Muscle layer of colon (tissue), 2 donors: ENCODE measurements around the gene NDUFB8.
"Not testable (repeated sequence)": the region's sequence is repeated elsewhere in the genome, so short reads cannot be mapped to it uniquely, and the experiment has no call there.

Experiments
- H3K27ac ChIP-seq: one replicate; pipeline ENCODE4 v1.7.0; 2013; ENCODE audit warnings: low read depth, mild to moderate bottlenecking, low read length, moderate library complexity
- H3K27me3 ChIP-seq, 2 donors: one replicate each; pipeline ENCODE4 v1.7.0; 2013; ENCODE audit warnings: low read length in 2 of 2, mild to moderate bottlenecking in 2 of 2; ENCODE audit not compliant: insufficient read depth in 2 of 2, control insufficient read depth in 1 of 2
- H3K36me3 ChIP-seq: one replicate; pipeline ENCODE4 v1.7.0; 2013; ENCODE audit warnings: mild to moderate bottlenecking, low read length; ENCODE audit not compliant: insufficient read depth
- H3K4me1 ChIP-seq: one replicate; pipeline ENCODE4 v1.7.0; 2013; ENCODE audit warnings: mild to moderate bottlenecking, low read length; ENCODE audit not compliant: insufficient read depth
- H3K4me3 ChIP-seq, 2 donors: one replicate each; pipeline ENCODE4 v1.7.0; 2013; ENCODE audit warnings: low read length in 2 of 2, low read depth in 1 of 2, mild to moderate bottlenecking in 1 of 2, moderate library complexity in 1 of 2
- H3K9ac ChIP-seq: one replicate; pipeline ENCODE4 v1.7.0; 2013; ENCODE audit warnings: low read length
- H3K9me3 ChIP-seq: one replicate; pipeline ENCODE4 v1.7.0; 2013; ENCODE audit warnings: mild to moderate bottlenecking, low read length
- donor health status: abdominal sarcoma.
- donor health status: Adenocarcinoma of cecum.

NDUFB8 gene

GRCh38 chr10:100529475-100530298 is at the start of gene NDUFB8:
Gene NDUFB8 (minus strand): TSS chr10:100529871. CDS start chr10:100529851, 20 bp downstream.
- Histone ChIP-seq H3K27me3 (no peaks in the 10 kb centered on the region), H3K9ac (peak within 1 kb of the TSS; percentile 95), H3K36me3 (peaks cover 23% of the 10 kb centered on the region), H3K4me1 (peaks cover 20% of the 10 kb centered on the region), H3K27ac (peak within 1 kb of the TSS; percentile 75), H3K9me3 (no peaks in the 10 kb centered on the region), H3K4me3 (peak within 1 kb of the TSS; percentile 84 to 100)

- peaks cover 0 to 10% of the 10 kb centered on the region in 2 donors for H3K27me3 ChIP-seq
These were observed 46.6 kb upstream of the NDUFB8 start for GRCh38 chr10:100576282-100576635.

GRCh38 chr10:100575585-100576281 is 46.1 kb upstream of the NDUFB8 start:
- H3K4me3 ChIP-seq = no peak overlapping the region
- no peaks in the 10 kb centered on the region for H3K4me1 ChIP-seq
- H3K9ac ChIP-seq = no peak overlapping the region
- no peaks in the 10 kb centered on the region for H3K36me3 ChIP-seq
- no peaks in the 10 kb centered on the region for H3K9me3 ChIP-seq
- H3K27me3 ChIP-seq = peaks cover 4 to 13% of the 10 kb centered on the region in 2 donors
- H3K27ac ChIP-seq = no peak overlapping the region

More at GRCh38 chr10:100576282-100576635, 46.6 kb upstream of the NDUFB8 start:
- Histone ChIP-seq H3K4me3 (no peak overlapping the region), H3K4me1 (no peaks in the 10 kb centered on the region), H3K9ac (no peak overlapping the region), H3K27ac (no peak overlapping the region), H3K9me3 (no peaks in the 10 kb centered on the region), H3K36me3 (no peaks in the 10 kb centered on the region)

DNA sequence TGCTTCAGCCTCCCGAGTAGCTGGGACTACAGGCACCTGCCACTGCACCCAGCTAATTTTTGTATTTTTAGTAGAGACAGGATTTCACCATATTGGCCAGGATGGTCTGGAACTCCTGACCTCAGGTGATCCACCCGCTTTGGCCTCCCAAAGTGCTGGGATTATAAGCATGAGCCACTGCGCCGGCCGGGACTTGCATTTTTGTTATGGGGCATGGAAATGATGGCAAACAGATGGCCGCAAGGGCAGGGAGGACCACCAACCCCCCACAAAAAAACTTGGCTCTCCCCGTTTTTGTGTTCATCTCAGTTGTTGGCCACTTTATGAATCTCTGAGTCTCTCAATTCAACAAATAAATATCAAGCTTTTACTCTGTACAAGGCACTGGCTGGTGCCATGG is 45.5 kb upstream of the NDUFB8 start:
- H3K36me3 ChIP-seq, H3K27ac ChIP-seq, H3K4me1 ChIP-seq, H3K4me3 ChIP-seq, H3K9me3 ChIP-seq, H3K9ac ChIP-seq: not testable (repeated sequence)
- H3K27me3 ChIP-seq = peaks cover 9 to 18% of the 10 kb centered on the region in 2 donors

DNA sequence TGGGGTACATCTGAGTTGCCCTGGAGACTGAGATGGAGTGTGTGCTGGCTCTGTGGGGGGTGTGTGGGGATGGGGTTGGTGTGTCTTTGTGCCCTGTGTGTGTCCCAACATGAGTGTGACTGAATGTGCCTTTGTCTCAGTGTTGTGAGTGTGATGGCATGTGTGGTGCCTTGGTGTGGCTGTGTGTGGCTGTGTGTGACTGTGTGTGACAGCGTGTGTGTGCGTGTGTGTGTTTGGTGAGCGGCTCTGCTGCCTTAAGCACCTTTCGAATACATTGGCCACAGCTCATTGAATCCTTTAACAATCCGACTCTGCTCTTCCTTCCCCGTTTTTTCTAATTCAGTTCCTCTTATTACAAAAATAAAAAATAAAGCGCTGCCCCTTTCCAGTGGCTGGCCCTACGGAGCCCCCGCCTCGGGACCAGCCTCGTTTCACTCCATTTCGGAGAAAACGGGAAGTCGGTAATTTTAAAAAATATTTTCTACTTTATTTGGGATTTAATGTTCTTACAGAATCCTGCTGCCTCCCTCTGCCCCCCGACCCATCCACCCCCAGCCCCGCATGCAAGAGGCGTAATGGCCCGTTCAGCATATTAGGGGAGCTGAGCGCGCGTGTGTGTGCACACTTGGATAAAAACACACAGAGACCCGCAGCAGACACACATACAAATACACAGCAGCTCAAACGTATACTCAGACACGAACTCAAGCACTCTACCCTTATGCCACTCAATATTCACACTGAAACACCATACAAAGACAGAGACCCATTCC is 41.6 kb upstream of the NDUFB8 start:
- no peaks in the 10 kb centered on the region for H3K4me1 ChIP-seq
- H3K36me3 ChIP-seq = no peaks in the 10 kb centered on the region
- H3K4me3 ChIP-seq = no peak overlapping the region
- no peak overlapping the region for H3K27ac ChIP-seq
- H3K9me3 ChIP-seq = no peaks in the 10 kb centered on the region
- no peak overlapping the region for H3K9ac ChIP-seq
- H3K27me3 ChIP-seq = peaks cover 34 to 47% of the 10 kb centered on the region in 2 donors

DNA sequence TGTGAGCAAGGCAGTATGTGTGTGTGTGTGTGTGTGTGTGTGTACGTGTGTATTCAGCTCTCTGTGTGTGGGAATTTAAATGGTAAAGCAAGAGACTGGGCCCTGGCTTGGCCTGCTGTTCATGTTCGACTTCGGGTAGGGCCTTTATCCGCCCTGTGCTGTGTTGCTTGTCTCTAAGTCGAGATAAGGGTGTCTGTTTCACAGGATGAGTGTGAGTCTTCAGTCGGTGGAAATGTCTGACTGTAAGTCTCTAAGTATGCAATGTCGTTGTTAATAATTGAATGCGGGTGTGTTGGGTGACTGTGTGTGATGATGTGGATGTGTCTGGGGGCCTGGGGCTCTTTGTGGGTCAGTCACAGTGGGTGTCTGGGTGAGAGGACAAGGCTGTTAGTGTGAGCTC is 40.8 kb upstream of the NDUFB8 start:
- no peaks in the 10 kb centered on the region for H3K9me3 ChIP-seq
- H3K4me1 ChIP-seq = no peaks in the 10 kb centered on the region
- H3K27ac ChIP-seq = no peak overlapping the region
- no peaks in the 10 kb centered on the region for H3K36me3 ChIP-seq
- H3K27me3 ChIP-seq = peaks cover 36 to 48% of the 10 kb centered on the region in 2 donors
- no peak overlapping the region for H3K9ac ChIP-seq
- no peak overlapping the region for H3K4me3 ChIP-seq

DNA sequence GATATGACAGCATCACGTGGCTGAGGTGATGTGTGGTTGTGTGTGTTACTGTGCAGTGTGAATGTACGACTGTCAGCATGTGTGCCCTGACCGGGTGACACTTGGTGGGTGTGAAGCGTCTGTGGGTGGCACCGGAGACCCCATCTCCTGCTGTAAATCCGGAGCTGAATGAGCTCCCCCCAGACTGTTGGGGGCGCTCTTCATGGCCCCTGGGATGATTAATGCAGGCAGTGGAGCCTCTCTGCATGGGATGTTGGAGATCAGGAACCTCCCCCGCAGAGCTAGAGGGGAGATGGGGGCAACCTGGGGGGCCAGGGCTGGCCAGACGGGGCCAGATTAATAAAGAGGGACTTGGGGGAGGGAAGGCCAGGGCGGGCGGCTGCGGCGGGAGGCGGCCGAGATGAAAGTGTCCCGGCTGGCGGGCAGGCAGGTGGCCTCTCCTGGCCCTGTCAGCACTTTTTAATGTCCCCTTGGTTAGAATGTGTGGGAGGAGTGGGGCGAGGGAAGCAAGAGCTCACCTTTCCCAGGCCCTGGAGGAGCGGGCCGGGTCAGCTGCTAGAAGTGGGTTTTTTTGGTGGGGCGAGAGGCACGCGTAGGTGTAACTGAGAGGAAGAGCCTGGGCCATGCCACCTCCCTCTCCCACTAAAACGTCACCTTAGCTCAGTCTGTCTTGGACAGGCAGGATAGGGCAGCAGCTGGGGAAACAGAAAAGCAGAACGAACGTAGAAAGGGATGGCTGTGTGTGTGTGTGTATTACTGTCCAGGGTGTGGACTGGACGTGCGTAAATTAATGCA is 40.2 kb upstream of the NDUFB8 start:
- Histone ChIP-seq H3K9me3 (no peaks in the 10 kb centered on the region), H3K27me3 (peaks cover 42 to 54% of the 10 kb centered on the region in 2 donors), H3K4me1 (no peaks in the 10 kb centered on the region), H3K36me3 (no peaks in the 10 kb centered on the region), H3K9ac (no peak overlapping the region), H3K27ac (no peak overlapping the region), H3K4me3 (no peak overlapping the region)

DNA sequence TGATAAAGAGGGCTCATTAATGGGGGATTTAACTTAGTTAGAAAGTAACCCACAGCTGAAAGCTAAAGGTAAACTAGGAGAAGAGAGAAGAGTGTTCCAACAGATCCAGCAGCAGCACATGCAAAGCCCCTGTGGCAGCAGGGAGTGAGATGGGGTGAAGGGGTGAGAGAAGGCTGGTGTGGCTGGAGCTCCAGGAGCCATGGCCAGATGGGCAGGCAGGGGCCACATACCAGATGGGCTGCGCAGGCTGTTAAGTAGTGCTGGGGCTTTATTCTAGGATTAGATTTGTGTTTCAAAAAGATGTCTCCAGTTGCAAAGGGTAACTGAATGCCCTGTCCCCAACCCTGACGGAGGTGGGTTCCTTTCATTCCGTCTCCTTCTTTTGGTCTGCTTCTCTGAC is 39.2 kb upstream of the NDUFB8 start:
- Histone ChIP-seq H3K27me3 (peaks cover 49 to 64% of the 10 kb centered on the region in 2 donors), H3K4me3 (no peak overlapping the region), H3K4me1 (no peaks in the 10 kb centered on the region), H3K27ac (no peak overlapping the region), H3K9ac (no peak overlapping the region), H3K36me3 (no peaks in the 10 kb centered on the region), H3K9me3 (no peaks in the 10 kb centered on the region)

- Histone ChIP-seq H3K27ac (no peak overlapping the region), H3K9ac (no peak overlapping the region), H3K9me3 (no peaks in the 10 kb centered on the region), H3K27me3 (peaks cover 59 to 66% of the 10 kb centered on the region in 2 donors), H3K4me3 (no peak overlapping the region), H3K4me1 (no peaks in the 10 kb centered on the region), H3K36me3 (no peaks in the 10 kb centered on the region)
These were observed 38.2 kb upstream of the NDUFB8 start for GRCh38 chr10:100567826-100568225.

DNA sequence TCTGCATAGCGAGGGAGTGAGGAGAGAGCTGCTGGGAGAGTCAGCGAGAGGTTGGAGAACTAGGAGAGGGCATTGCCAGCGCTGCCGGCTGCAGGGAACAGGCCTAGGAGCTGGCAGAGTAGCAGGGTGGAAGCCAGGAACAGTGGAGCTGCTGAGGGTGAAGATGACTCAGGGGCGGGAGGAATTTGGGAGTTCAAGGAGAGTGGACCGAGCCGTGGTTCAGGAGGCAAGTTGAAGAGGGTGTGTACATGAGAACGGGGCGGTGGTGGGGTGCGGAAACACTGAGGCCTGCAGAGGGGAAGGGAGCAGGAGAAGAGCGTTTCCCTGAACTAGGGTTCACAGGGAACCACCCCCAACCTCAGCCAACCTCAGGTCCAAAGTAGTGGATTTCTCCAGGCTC is 37.6 kb upstream of the NDUFB8 start:
- Histone ChIP-seq H3K4me1 (no peaks in the 10 kb centered on the region), H3K36me3 (no peaks in the 10 kb centered on the region), H3K27me3 (peaks cover 64 to 72% of the 10 kb centered on the region in 2 donors), H3K9me3 (no peaks in the 10 kb centered on the region), H3K27ac (no peak overlapping the region), H3K9ac (no peak overlapping the region), H3K4me3 (no peak overlapping the region)

DNA sequence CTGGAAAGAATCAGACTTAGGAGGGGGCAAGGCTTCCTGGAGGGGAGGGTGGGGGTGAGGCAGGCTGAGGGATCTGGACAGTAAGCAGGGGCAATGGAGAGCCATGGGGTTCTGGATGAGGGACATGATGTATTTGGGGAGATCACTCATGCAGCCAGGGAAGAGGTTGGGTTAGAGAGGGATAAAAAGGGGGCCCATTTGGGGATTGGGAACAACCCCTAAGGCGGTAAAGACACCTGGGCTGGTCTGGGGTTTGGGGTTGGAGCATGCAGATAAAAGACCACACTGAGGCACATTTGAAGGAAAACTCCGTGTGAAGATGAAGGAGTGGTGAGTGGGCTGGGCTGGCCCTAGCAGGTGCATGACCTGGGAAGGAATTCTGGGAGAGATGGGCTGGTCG is 36.9 kb upstream of the NDUFB8 start:
- Histone ChIP-seq H3K36me3 (no peaks in the 10 kb centered on the region), H3K4me1 (no peaks in the 10 kb centered on the region), H3K9ac (no peak overlapping the region), H3K27ac (no peak overlapping the region), H3K4me3 (no peak overlapping the region), H3K9me3 (no peaks in the 10 kb centered on the region), H3K27me3 (peaks cover 70 to 77% of the 10 kb centered on the region in 2 donors)
